ENCODE results near the gene GXYLT1. TPM values are rescaled to one million over a fixed set of nuclear protein-coding genes. Genes with fewer than 3 reads are reported as not detected.

The GXYLT1 gene
- total RNA-seq, 2 donors from 2014 or later: 9.3 to 11.1 TPM

DNA sequence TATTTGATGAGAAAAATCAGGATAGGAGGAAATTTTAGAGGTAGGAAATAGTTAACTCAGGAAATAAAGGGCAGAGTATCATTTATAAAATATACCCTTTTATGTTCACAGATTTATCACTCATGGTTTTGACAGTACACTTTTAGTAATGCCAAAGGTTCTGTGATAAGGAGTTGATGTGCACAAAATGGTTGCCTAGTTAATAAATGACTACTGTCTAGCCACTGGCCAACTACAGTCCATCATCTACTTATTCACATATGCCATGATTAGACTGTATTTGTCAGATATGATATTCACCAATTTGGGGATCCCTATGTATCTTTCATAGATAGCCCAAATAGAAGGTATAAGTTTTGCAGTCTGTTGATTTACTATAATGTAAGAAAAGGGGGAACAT lies 19.2 kb upstream of the GXYLT1 start:
- no peaks in the 10 kb centered on the region for H3K27me3 ChIP-seq
- TF ChIP-seq CTCF (IDR thresholded peaks at IDR 0.05): no peak
- intact Hi-C loops (cut with DNase I): no loop called here
- no peaks in the 10 kb centered on the region for H3K36me3 ChIP-seq
- no peak for DNase-seq
- no peak overlapping the region for H3K4me3 ChIP-seq
- H3K9me3 ChIP-seq: no peaks in the 10 kb centered on the region
- no peak overlapping the region for H3K27ac ChIP-seq
- H3K9ac ChIP-seq (ENCODE audit: low read depth in 2 of 2, low read length in 2 of 2): no peak overlapping the region
- H3K4me1 ChIP-seq: no peaks in the 10 kb centered on the region

GRCh38 chr12:42162965-42163364 lies 18.3 kb upstream of the GXYLT1 start:
- no peak for TF ChIP-seq CTCF (IDR thresholded peaks at IDR 0.05)
- Histone ChIP-seq H3K9me3 (no peaks in the 10 kb centered on the region), H3K27ac (no peak overlapping the region), H3K4me3 (no peak overlapping the region), H3K27me3 (no peaks in the 10 kb centered on the region), H3K4me1 (no peaks in the 10 kb centered on the region), H3K9ac (ENCODE audit: low read depth in 2 of 2, low read length in 2 of 2) (no peak overlapping the region), H3K36me3 (no peaks in the 10 kb centered on the region)
- intact Hi-C loops (cut with DNase I): no loop called here
- DNase-seq: no peak

GRCh38 chr12:42162193-42162592 lies 17.5 kb upstream of the GXYLT1 start:
- Histone ChIP-seq H3K4me1 (no peaks in the 10 kb centered on the region), H3K4me3 (no peak overlapping the region), H3K27ac (no peak overlapping the region), H3K27me3 (no peaks in the 10 kb centered on the region), H3K36me3 (no peaks in the 10 kb centered on the region), H3K9me3 (no peaks in the 10 kb centered on the region), H3K9ac (ENCODE audit: low read depth in 2 of 2, low read length in 2 of 2) (no peak overlapping the region)
- no peak for TF ChIP-seq CTCF (IDR thresholded peaks at IDR 0.05)
- DNase-seq: no peak
- intact Hi-C loops (cut with DNase I): no loop called here

GRCh38 chr12:42161529-42161928 lies 16.9 kb upstream of the GXYLT1 start:
- H3K27me3 ChIP-seq: no peaks in the 10 kb centered on the region
- H3K9ac ChIP-seq (ENCODE audit: low read depth in 2 of 2, low read length in 2 of 2): no peak overlapping the region
- no peaks in the 10 kb centered on the region for H3K9me3 ChIP-seq
- H3K4me1 ChIP-seq: no peaks in the 10 kb centered on the region
- H3K27ac ChIP-seq: no peak overlapping the region
- no peak overlapping the region for H3K4me3 ChIP-seq
- intact Hi-C loops (cut with DNase I): no loop called here
- TF ChIP-seq CTCF (IDR thresholded peaks at IDR 0.05): no peak
- no peak for DNase-seq
- H3K36me3 ChIP-seq: no peaks in the 10 kb centered on the region

DNA sequence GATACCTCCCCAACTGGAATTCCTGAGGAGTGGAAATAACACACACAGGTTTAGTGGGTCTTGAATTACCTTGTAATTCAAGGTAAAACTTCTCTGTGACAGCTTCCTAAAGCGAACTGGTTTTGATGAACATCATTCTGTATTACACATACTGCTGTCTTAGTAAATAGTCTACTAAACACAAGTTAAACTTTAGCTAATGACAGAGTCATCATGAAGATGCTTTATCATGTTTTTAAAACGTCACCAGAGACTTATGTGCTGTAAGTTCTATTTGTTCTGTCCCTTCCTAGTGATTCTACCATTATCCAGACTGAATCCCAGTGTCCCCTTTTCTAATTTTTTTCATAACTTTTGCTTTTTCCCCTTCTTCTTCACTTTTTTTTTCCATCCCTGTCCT lies 11.6 kb upstream of the GXYLT1 start:
- H3K27me3 ChIP-seq: no peaks in the 10 kb centered on the region

More for the DNA sequence above, 11.6 kb upstream of the GXYLT1 start:
- H3K4me1 ChIP-seq: no peaks in the 10 kb centered on the region
- DNase-seq: no peak
- intact Hi-C loops (cut with DNase I): no loop called here
- no peak overlapping the region for H3K4me3 ChIP-seq
- H3K27ac ChIP-seq: no peak overlapping the region
- no peaks in the 10 kb centered on the region for H3K9me3 ChIP-seq
- no peak for TF ChIP-seq CTCF (IDR thresholded peaks at IDR 0.05)
- H3K9ac ChIP-seq (ENCODE audit: low read depth in 2 of 2, low read length in 2 of 2): no peak overlapping the region
- H3K36me3 ChIP-seq: no peaks in the 10 kb centered on the region

Data from colonic mucosa (tissue), 4 donors.